HG03457 (cell line): ENCODE measurements around the gene DPH3.

Source experiments
- ATAC-seq: cut with Tn5 transposase; IDR thresholded peaks from one replicate; pipeline ENCODE4 v1.9.1; 2021; ENCODE audit warnings: moderate number of reproducible peaks; ENCODE audit not compliant: unreplicated experiment

Gene DPH3

DNA sequence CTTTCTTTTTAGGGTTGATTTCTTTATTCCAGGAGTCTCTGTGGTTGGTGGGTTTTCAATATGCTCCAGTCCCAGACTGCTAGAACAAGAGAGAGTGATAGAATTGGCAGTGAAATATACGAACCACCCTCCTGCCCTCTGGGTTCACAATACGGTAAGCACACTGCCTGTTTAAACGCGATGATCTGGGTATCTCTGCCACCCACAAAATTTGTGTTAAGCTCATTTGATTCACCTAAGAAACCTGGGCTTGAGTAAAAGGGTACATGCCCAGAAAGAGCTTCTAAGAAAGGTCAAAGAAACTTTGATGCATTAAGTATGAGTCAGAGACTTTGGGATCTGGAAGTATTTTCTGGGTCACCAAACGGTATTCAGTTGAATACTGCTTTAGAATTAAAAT, 30.1 kb upstream of the DPH3 start:
- no peak for ATAC-seq

DNA sequence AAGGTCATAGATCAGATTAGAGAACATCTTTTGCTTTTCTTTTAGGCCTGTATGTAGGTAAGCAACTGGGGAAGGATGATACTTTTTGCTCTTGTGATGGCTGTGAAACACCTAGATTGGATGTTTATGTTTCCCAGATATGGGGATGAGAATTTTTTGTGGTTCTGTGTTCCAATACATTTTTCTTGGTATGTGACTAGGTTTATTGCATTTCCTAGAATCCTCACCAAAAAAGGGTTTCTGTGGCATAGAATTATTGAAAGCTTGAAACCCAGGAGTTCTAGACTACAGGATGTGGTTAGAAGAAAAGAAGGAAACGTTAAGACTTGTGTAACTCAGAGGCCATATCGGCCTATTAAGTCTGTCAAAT, 26.1 kb upstream of the DPH3 start:
- ATAC-seq, result peak; percentile 48

DNA sequence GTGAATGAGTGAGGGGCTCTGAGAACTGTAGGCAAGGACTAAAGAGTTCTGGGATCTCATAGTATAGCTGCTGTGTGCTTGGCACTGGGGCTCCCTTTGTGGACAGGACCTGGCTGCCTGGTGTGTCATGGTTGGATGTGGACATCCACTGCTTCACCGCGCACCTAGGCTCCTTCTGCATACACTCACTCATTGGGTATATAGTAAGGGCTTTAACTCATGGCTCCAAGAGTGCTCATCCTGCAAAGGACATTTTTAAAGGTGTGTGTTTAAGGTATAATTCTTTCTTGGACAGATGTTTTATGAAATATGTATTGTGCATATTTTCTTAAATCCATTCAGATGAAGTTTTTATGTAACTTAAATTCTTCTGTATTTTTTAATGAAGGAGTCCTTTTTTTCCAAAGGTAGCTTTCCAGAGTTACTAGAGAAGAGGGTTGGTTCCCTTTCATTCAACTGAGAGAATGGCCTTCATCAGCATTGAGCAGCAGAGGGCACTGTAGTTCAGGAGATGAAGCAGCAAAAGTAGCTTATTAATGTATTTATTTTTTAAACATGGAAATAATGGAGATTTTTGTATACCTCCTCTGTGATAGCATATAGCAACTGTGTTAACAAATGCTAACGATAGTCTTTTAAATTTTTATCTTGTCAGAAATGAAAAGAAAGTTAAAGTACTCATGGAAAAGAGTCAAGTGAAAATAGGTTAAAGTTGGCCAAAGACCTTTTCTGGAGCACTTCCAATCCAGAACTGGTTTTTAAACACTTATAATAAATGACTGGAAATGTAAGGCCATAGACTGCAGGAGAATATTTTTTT, 25.5 kb upstream of the DPH3 start:
- ATAC-seq, result peak; percentile 37

GRCh38 chr3:16289144-16289889, 24.6 kb upstream of the DPH3 start:
- ATAC-seq, result no peak

DNA sequence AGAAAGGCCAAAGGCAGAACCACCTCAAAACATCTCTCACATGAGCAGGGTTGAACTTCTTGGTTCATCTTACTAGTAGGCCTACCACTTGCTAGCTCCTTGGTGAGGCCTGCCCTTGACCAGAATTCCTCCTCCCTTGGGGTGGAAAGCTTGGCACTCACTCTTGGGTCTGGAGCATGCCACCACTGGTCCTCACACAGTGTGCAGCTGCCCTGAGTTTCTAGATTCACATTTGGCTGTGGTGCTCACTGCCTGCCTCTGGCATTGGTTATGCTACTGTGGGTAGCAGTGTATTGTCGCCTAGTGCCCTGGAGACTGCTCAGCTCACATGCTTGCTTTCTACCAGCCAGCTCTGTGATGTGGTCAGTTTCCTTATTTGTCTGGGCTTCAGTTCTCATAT, 23.9 kb upstream of the DPH3 start:
- no peak for ATAC-seq

DNA sequence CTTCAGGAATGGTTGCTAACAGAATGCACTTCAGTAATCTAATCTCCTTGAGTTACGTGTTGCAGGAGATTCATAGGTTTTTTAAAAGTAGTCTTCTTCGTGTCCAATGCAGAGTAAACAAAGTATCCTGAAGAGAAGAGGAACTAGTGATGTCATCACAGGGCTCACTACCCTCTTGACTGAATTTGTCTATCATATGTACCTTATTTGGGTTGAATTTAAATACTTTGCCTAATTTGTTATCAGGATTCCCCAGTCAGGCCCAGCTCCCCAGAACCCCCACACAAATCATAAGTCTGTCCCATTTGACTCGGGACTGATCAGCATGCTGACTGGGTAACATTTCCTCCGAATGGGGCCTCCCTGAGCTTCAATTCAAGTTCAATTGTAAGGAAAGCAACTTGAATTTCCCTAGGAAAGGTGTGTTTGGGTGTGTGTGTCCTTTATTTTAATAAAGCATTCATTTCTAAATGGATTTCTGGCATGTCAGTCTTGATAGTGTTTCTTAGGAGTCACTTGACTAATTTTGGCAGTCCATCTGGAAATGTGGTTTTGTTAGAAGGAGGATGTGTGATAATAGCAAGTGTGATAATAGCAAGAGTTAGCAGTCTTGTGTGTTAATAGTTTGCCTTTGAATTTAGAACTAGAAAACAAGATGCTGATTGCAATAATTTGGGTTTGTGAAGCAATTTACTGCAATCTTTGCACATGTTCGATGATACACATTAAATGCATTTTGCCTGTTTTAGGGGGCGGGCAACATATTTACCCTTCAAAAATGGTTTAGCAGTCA, 22.2 kb upstream of the DPH3 start:
- ATAC-seq, result no peak

- ATAC-seq, result no peak
These were observed 21.4 kb upstream of the DPH3 start for GRCh38 chr3:16286161-16286560.

- ATAC-seq, result no peak
These were observed 19.9 kb upstream of the DPH3 start for GRCh38 chr3:16284633-16285032.

- ATAC-seq, result no peak
These were observed 15.9 kb upstream of the DPH3 start for GRCh38 chr3:16280671-16281070.

DNA sequence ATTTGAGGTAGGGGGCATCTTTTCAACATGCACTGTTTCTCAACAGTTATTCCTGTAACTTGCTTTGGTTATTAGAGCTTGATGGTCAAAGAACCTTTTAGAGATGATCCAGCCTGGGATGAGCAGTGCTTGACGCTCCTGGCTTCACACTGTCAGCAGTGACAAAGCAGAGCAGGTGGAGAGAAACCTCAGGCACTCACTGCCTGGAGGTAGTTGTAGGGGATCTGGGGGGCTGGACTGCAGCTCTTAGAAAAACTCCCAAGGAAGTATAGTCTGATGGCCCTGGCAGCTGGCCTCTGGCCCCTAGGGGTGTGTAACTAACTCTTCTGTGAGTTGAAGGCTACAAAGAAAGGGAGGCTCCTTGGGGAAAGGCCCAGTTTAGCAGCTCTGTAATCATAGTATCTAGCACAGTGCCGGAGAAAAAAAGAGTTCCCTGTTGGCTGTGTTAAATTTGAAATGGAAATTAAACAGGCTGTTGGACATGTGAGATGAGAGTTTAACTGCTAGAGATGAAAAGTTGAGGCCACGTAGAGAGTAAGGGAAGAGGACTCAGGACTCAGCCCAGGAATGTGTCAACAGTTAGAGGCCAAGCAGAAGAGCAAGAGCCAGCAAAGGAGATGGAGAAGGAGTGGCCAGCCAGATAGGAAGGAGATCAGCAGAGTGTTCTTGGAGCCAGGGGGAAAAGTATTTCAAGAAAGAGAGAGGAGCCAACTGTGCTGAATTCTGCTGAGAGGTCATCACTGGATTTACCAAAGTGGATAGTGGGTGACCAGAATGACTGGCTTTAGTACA, 14.5 kb upstream of the DPH3 start:
- no peak for ATAC-seq

GRCh38 chr3:16277471-16277870, 12.7 kb upstream of the DPH3 start:
- ATAC-seq, result no peak

GRCh38 chr3:16273867-16274266, 9.1 kb upstream of the DPH3 start:
- no peak for ATAC-seq

DNA sequence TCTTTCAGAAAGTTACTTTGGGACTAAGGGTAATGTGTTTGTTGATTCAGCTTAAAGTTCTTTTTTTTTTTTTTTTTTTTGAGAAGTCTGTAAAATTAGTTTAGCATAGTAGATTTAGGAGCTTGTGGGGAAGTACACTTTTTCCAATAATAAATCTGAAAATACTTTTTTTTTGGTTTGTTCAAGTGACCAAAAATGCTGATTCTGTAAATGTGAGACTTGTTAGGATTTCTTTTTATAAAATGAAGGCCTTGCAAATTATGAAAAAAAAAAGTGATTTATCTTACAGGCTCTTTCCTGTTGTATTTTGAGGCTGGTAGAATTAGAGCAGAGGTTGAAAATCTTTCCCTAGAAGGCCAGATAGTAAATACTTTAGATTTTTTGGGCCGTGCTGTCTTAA, 7.8 kb upstream of the DPH3 start:
- ATAC-seq, result no peak

- no peak for ATAC-seq
These were observed 6.1 kb upstream of the DPH3 start for GRCh38 chr3:16270855-16271254.

GRCh38 chr3:16266714-16267113, 2.0 kb upstream of the DPH3 start:
- ATAC-seq, result no peak

GRCh38 chr3:16265455-16265786, 678 bp upstream of the DPH3 start:
- no peak for ATAC-seq

GRCh38 chr3:16264174-16264707, 502 bp downstream of the DPH3 start:
- ATAC-seq, result peak; percentile 1

GRCh38 chr3:16262174-16262573, 2.6 kb downstream of the DPH3 start:
- ATAC-seq, result no peak

DNA sequence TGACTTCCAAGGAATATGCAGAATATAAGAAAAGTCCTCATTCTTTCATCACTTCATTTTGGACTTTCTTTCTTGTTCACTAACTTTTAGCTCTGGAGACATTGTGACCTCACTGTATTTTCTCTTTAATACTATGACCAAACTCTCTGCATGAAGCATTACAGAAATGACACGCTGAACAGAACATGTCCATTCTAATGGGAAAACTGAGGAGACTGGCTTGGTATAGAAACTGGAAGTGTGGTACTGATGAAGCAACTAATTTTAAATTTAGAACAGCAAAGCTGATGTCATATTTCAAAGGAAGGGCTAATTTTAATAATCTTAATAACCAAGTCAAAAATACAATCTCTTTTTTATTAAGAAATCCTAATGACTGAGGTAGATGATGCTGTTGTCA, 4.7 kb downstream of the DPH3 start:
- ATAC-seq, result no peak

- no peak for ATAC-seq
These were observed 5.9 kb downstream of the DPH3 start for GRCh38 chr3:16258866-16259265.

DNA sequence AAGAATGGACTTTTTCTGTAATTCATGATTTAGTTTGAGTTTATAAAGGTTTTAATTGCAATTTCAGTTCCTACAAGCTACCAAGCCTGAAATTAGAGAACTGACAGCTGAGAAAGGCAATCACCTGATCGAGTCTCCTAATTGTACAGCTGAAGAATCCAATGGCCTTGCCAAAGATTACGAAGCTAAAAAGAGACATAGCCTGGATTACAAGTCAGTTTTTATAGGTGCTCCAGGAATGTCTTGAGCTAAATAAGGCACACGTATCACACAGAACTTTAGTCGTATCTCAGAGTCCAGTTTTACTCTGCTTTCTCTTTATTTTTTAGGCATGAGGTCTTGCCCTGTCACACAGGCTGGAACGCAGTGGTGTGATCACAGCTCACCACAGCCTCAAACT, 6.6 kb downstream of the DPH3 start:
- ATAC-seq, result no peak
